ENCODE results near the gene PIN1. TPM values are rescaled to one million over a fixed set of nuclear protein-coding genes. Genes with fewer than 3 reads are reported as not detected.

The PIN1 gene
- total and polyA plus RNA-seq, 2 of the 8 experiments (the other 6 are each of a cell fraction or from before 2014, with no cell fraction given), result 78.3 to 90.8 TPM

- H2BK15ac ChIP-seq (ENCODE audit: low read length), result peak within 1 kb of the TSS; percentile 99; the same call in 1 of the 2 replicates
- H4K8ac ChIP-seq (ENCODE audit: extremely low read depth, insufficient read depth, low read length), result peak within 1 kb of the TSS; percentile 98
- H3K23me2 ChIP-seq (ENCODE audit: low read depth, low read length), result peaks cover 4% of the 10 kb centered on the region
- no peak within 1 kb of the TSS for H2AK5ac ChIP-seq (ENCODE audit: low read depth, low read length)
- DNase-seq (ENCODE audit: low read depth in 1 of 2, low spot score in 2 of 2) (peak; percentile 100), FAIRE-seq (no peak)
- H3K4me1 ChIP-seq (replicated peaks in 1 of 4; ENCODE audit: control insufficient read depth in 3 of 4, insufficient read depth in 4 of 4, low read length in 3 of 4), result peaks cover 2 to 5% (median 3%) of the 10 kb centered on the region in 4 experiments; a peak in 6 of 7 replicates
- H3K9ac ChIP-seq (replicated peaks in 1 of 4; ENCODE audit: extremely low read depth in 1 of 4, low read depth in 3 of 4, low read length in 3 of 4), result peak within 1 kb of the TSS; percentile 77 to 91 (median 87)
- peak within 1 kb of the TSS; percentile 73 to 91 (median 83) for H3K4me3 ChIP-seq (ENCODE audit: extremely low read depth in 1 of 4, insufficient read depth in 2 of 4, low read depth in 3 of 4, low read length in 4 of 4)
- no peak within 1 kb of the TSS for H3K14ac ChIP-seq (ENCODE audit: insufficient read length)
- peak within 1 kb of the TSS; percentile 81 to 86 for H3K4me2 ChIP-seq (ENCODE audit: insufficient read depth in 1 of 2, low read depth in 2 of 2, low read length in 2 of 2)
- H2BK12ac ChIP-seq (ENCODE audit: low read depth, low read length), result 0 out of 2 replicates have a peak within 1 kb of the TSS, but pooled peaks have one; percentile 90
- POLR2A ChIA-PET (ENCODE audit: partially characterized antibody), result interaction anchor here (0.6 to 2.1 kb wide), 11 partner anchors 8 to 690 kb away, joined by 3 to 11 read pairs (median 4); partner anchors contain the start of gene UBL5
- H2BK5ac ChIP-seq (ENCODE audit: low read depth, low read length), result peak within 1 kb of the TSS; percentile 99
- H4K5ac ChIP-seq (ENCODE audit: insufficient read length, low read depth, low read length), result peak within 1 kb of the TSS; percentile 97
- CTCF ChIA-PET (ENCODE audit: partially characterized antibody), result no interaction called here
- 2% methylated on average over 45 of the region's 82 CpGs; no CpG with 5 or more reads in 1 of the 2 experiments for WGBS, 2 experiments (ENCODE audit: extremely low coverage in 1 of 2, insufficient coverage in 1 of 2, insufficient read length in 1 of 2, insufficient replicate concordance in 2 of 2, low coverage in 1 of 2, low lambda C conversion rate in 2 of 2, missing lambda C conversion rate in 1 of 2)
- no peaks in the 10 kb centered on the region for H4K20me1 ChIP-seq (replicated peaks in 1 of 2; ENCODE audit: control insufficient read depth in 1 of 2, insufficient read depth in 2 of 2, low read length in 2 of 2)
- no peaks in the 10 kb centered on the region for H3K27me3 ChIP-seq (replicated peaks in 1 of 4; ENCODE audit: control insufficient read depth in 3 of 4, extremely low read depth in 1 of 4, insufficient read depth in 3 of 4, low read length in 3 of 4)
- H3K18ac ChIP-seq (ENCODE audit: extremely low read depth, low read length), result peak within 1 kb of the TSS; percentile 66
- H3K79me2 ChIP-seq (ENCODE audit: control insufficient read depth in 1 of 2, insufficient read depth in 2 of 2, low read length in 2 of 2), result peaks cover 0 to 33% of the 10 kb centered on the region in 2 experiments; a peak in 2 of 4 replicates
- H2AFZ ChIP-seq (ENCODE audit: low read length), result peak within 1 kb of the TSS; percentile 68; the same call in 1 of the 2 replicates
- peak within 1 kb of the TSS; percentile 87 for H2BK120ac ChIP-seq (replicated peaks; ENCODE audit: low read depth, low read length)
- no peak within 1 kb of the TSS for H2BK20ac ChIP-seq (ENCODE audit: low read length)
- H3K79me1 ChIP-seq (ENCODE audit: low read depth, low read length), result peaks cover 3% of the 10 kb centered on the region; the same call in 1 of the 2 replicates
- 0 out of 4 replicates have a peak, but pooled peaks cover 2 to 5% of the 10 kb centered on the region in 2 experiments for H3K9me3 ChIP-seq (ENCODE audit: insufficient read depth in 2 of 2, low read depth in 1 of 2, low read length in 1 of 2)
- H3K27ac ChIP-seq (ENCODE audit: low read depth, low read length), result peak within 1 kb of the TSS; percentile 91
- peak within 1 kb of the TSS; percentile 99 for H4K91ac ChIP-seq (replicated peaks; ENCODE audit: insufficient read length, low read length)
- peak within 1 kb of the TSS; percentile 99 for H3K56ac ChIP-seq (replicated peaks; ENCODE audit: insufficient read length, low read depth, low read length)
- H3K36me3 ChIP-seq (ENCODE audit: control insufficient read depth in 2 of 4, insufficient read depth in 4 of 4, low read length in 3 of 4), result peaks cover 0 to 3% (median 0%) of the 10 kb centered on the region in 4 experiments; a peak in 2 of 8 replicates
- no peak within 1 kb of the TSS for H3K23ac ChIP-seq (ENCODE audit: insufficient read length)
- peak within 1 kb of the TSS; percentile 98 for H3K4ac ChIP-seq (replicated peaks; ENCODE audit: insufficient read length, low read depth, low read length)
- TF ChIP-seq E2F6 (IDR thresholded peaks at IDR 0.05) (peak; percentile 42; the same call in 1 of the 2 replicates), CBX5 (IDR thresholded peaks at IDR 0.05; ENCODE audit: low read depth, low read length) (no peak), CHD2 (IDR thresholded peaks at IDR 0.05; ENCODE audit: low read length) (no peak), JUND (IDR thresholded peaks at IDR 0.05; ENCODE audit: low read length) (no peak), KDM1A (IDR thresholded peaks at IDR 0.05; ENCODE audit: borderline replicate concordance, low read length) (no peak), ASH2L (IDR thresholded peaks at IDR 0.05; ENCODE audit: low read length) (peak; percentile 57), KDM5A (IDR thresholded peaks at IDR 0.05; ENCODE audit: low read length) (peak; percentile 96; the same call in 1 of the 2 replicates), POLR2A (IDR thresholded peaks at IDR 0.05; ENCODE audit: control extremely low read depth in 1 of 2, low read depth in 2 of 2, low read length in 2 of 2) (peak in 1 of 2 experiments; percentile 92; a peak in 2 of 3 replicates), NANOG (IDR thresholded peaks at IDR 0.05; ENCODE audit: insufficient read depth, low read depth, low read length, poor library complexity, severe bottlenecking) (no peak), HDAC2 (IDR thresholded peaks at IDR 0.05; ENCODE audit: borderline replicate concordance in 1 of 2, low read depth in 2 of 2, low read length in 2 of 2) (peak in 1 of 2 experiments; percentile 99; a peak in 1 of 4 replicates)
These were observed 16.2 kb upstream of the PIN1 start, which contains the start of gene FBXL12 for GRCh38 chr19:9818734-9819595. FBXL12 (minus strand) TSS chr19:9819079; CDS start chr19:9818813, 266 bp downstream.
